NCI-H1436 treated with DMSO at 0.1 percent for 48 hours (cell line): ENCODE measurements around the gene STEAP3.

Source experiments
- DNase-seq: peaks from one replicate; lab custom pipeline; 2025; lab: John Stamatoyannopoulos, UW

Gene STEAP3

DNA sequence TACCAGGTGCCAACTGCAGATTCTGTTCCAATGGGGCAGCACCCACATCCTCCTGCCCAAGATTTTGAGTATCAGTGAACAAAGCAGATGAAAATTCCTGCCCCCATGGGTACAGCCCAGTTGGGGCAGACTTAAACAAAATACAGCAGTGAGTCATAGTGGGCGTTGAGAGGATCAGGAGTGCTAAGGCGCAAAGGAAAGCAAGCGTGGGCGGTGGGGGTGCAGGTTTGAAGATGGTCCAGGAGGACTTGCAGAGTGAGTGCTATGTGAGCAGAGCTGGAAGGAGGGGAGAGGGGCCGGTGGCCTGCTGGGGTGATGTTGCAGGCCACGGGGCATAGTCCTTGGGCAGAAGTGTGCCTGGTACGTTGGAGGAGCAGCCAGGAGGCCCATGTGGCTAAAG, 24.7 kb downstream of the STEAP3 start:
- no peak for DNase-seq

GRCh38 chr2:119248751-119249150, 25.1 kb downstream of the STEAP3 start:
- no peak for DNase-seq

DNA sequence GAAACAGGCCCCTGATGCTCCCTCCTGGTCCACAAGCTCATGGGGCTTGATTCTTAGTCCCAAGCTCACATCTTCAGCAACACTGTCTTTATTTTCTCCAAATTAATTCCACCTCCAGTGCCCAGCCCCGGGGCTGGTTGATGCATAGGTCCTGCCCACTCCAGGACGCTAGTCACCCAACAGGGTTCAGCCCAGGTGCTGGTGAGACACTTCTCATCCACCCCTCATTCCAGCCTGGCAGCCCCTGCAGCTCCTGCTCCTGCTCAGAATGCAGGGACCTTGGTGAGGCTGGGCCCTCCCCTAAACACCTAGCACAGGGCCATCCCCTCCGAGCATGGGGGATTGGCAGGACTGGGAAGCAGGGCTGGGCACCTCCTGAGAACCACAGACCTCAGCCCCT, 25.7 kb downstream of the STEAP3 start:
- no peak for DNase-seq

- no peak for DNase-seq
Measured at GRCh38 chr2:119249855-119250717, 26.5 kb downstream of the STEAP3 start.

- no peak for DNase-seq
Measured at GRCh38 chr2:119250718-119251290, 27.2 kb downstream of the STEAP3 start.

- DNase-seq: no peak
Measured at GRCh38 chr2:119251652-119252051, 28.0 kb downstream of the STEAP3 start.

DNA sequence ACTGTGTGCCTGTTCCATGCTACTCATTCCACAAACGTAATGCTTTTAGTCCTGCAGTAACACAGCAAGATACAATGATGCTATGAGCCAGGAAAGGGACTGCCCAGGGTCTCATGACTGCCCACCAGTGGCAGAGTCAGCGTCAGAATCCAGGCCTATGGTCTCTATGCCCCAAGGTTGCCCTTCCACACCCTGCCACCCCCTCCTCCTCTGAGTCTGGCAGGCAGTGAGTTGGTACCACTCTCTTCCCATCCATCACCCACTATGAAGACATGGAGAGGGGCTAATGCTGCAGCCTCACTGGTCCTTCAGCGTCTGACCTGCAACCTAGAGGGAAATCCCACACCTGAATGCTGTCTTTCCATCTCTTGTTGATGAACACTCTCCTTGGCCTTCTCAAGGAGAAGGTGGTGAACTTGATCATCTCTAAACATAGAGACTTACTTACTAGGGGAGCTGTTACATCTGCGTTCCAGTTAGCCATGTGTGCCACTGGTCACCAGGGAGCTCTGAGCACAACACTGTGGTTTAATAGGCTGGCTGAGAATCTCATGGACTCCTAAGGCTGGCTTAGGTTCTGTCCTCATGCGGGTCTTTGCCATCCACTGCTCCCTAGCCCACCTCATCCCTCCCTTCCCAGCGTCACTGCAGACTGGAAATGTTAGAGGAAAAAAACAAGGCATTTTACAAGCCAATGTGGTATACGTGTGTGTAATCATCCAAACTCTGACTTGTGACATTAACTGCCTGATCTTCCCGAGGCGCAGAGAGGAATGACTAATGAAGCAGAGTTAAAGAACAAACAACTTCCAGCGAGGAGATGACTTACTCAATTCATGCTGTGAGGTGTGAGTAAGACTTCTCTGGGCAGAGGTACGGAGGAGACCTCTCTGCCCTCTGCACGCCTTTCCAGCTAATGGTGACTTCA, 28.8 kb downstream of the STEAP3 start:
- DNase-seq: no peak

GRCh38 chr2:119253114-119253702, 29.6 kb downstream of the STEAP3 start:
- no peak for DNase-seq

- DNase-seq: no peak
Measured at GRCh38 chr2:119253760-119254600, 30.3 kb downstream of the STEAP3 start.

DNA sequence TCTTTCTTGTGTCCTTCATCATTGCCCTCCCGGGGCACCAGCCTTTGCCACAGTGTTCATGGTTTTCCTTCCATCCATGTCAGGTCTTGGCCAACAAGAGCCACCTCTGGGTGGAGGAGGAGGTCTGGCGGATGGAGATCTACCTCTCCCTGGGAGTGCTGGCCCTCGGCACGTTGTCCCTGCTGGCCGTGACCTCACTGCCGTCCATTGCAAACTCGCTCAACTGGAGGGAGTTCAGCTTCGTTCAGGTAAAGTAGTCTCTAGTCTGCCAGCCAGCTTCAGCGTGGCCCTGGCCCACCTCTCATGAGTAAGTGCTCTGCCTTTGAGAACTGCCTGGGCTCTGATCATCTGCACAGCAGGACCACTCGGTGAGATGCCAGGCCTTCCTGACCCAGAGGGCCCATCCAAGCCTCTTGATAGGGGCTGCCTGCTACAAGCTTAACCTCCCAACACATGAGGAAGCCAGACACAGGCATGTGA, 31.0 kb downstream of the STEAP3 start:
- DNase-seq: no peak

- no peak for DNase-seq
Measured at GRCh38 chr2:119255760-119256581, 32.3 kb downstream of the STEAP3 start.

DNA sequence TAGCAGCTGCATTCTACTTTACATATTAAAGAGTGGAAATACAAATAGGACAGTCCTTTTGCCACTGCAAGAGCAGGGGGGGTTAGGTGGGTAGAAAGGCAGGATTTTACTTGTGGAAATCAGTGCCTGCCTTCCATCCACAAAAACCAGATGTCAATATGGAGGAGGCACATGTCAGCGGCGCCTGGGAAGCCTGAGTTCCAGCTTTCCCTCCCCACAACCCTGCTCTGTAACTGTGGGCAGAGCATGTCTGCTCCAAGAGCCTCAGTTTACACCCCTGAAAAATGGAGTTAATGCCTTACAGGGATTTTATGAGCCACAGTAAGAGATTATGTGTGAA, 32.9 kb downstream of the STEAP3 start:
- no peak for DNase-seq

DNA sequence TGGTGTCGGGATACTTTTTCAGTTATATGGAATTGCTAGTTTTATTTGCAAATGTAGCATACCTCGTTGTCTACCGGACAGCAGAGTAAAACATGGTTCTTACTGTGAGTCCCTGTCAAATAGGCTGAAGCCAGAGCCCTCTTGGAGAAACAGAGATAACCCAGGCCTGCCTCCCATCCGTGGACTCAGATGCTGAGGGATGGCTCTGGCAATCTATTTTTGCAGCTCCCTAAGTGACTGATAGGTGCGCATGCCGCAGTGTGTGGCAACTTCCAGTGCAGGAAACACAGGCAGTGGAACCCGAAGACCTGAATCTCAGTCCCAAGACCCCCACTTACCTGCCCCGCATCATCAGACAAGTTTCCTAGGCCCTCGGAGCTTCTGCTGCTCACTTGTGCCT, 33.6 kb downstream of the STEAP3 start:
- no peak for DNase-seq

DNA sequence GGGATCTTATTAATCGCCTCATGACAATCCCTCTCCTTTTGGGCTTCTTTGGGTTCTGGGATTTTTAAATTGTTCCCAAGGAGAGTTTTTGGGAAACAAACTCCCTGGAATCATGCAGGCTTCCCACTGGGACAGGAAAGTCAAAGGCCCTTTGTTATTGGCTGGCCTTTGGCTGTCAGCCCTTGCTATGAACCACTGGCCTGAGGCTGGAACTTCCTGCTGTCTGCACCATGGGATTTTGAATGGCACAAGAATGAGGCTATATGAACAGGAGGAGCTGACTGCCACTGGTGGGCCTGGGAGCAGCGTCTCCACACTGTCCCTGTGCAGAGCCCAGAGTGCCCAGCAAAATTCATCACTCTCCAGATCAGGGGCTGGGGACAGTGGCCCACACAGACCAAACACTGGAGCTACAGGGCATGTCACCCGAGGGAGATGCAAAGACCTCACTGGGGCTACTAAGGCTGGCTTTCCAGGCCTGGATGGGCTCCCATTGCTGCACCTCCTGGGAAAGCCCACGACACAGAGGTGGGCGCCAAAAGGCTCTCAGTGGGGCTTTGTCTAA, 35.7 kb downstream of the STEAP3 start:
- DNase-seq: no peak

GRCh38 chr2:119260646-119261492, 37.2 kb downstream of the STEAP3 start:
- DNase-seq: no peak

- DNase-seq: no peak
Measured at GRCh38 chr2:119261493-119262225, 38.0 kb downstream of the STEAP3 start.

DNA sequence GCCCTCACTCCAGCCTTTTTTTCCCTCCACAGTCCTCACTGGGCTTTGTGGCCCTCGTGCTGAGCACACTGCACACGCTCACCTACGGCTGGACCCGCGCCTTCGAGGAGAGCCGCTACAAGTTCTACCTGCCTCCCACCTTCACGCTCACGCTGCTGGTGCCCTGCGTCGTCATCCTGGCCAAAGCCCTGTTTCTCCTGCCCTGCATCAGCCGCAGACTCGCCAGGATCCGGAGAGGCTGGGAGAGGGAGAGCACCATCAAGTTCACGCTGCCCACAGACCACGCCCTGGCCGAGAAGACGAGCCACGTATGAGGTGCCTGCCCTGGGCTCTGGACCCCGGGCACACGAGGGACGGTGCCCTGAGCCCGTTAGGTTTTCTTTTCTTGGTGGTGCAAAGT, 39.4 kb downstream of the STEAP3 start:
- no peak for DNase-seq

- no peak for DNase-seq
Measured at GRCh38 chr2:119263656-119264055, 40.0 kb downstream of the STEAP3 start.
